ENCODE measurements around the gene HMG20A. TPM values are rescaled to one million over a fixed set of nuclear protein-coding genes. Genes with fewer than 3 reads are reported as not detected.

The HMG20A gene
- total RNA-seq, 4 donors from 2014 or later, result 26.2 to 30.5 (median 28.4) TPM

GRCh38 chr15:77440378-77440999 lies 19.8 kb downstream of the HMG20A start:
- no peak for TF ChIP-seq CTCF (IDR thresholded peaks at IDR 0.05; ENCODE audit: low read depth)

GRCh38 chr15:77446840-77447390 lies 26.2 kb downstream of the HMG20A start:
- no peak for TF ChIP-seq CTCF (IDR thresholded peaks at IDR 0.05; ENCODE audit: low read depth)

- TF ChIP-seq CTCF (IDR thresholded peaks at IDR 0.05; ENCODE audit: low read depth), result no peak
These were observed 33.6 kb downstream of the HMG20A start for GRCh38 chr15:77454265-77454664.

- TF ChIP-seq CTCF (IDR thresholded peaks at IDR 0.05; ENCODE audit: low read depth), result no peak
These were observed 34.3 kb downstream of the HMG20A start for GRCh38 chr15:77454951-77455350.

- no peak for TF ChIP-seq CTCF (IDR thresholded peaks at IDR 0.05; ENCODE audit: low read depth)
These were observed 35.1 kb downstream of the HMG20A start for GRCh38 chr15:77455696-77456321.

GRCh38 chr15:77456746-77457145 lies 36.1 kb downstream of the HMG20A start:
- no peak for TF ChIP-seq CTCF (IDR thresholded peaks at IDR 0.05; ENCODE audit: low read depth)

- no peak for TF ChIP-seq CTCF (IDR thresholded peaks at IDR 0.05; ENCODE audit: low read depth)
These were observed 36.7 kb downstream of the HMG20A start for GRCh38 chr15:77457191-77457904.

All from subcutaneous adipose tissue (tissue), 4 donors.